OCI-LY7 (cell line): ENCODE measurements around the gene DDX5. TPM values are rescaled to one million over a fixed set of nuclear protein-coding genes. Genes with fewer than 3 reads are reported as not detected.

Experiments
- BruUV-seq: library from RNA; stranded (reverse); fragments of 400-500 nt; replicated peaks from 2 replicates; lab custom pipeline; 2021; lab: Mats Ljungman, UMichigan
- CTCF ChIA-PET: fragments of 300-600 bp; sonication (Branson Sonifier 250); formaldehyde crosslinking; loops from one replicate; lab custom pipeline; 2022; ENCODE audit warnings: antibody characterized with exemption; ENCODE audit not compliant: unreplicated experiment; lab: Charles Lee
- POLR2A ChIA-PET: fragments of 300-600 bp; sonication (Branson Sonifier 250); formaldehyde crosslinking; loops from one replicate; lab custom pipeline; 2022; ENCODE audit warnings: antibody characterized with exemption; lab: Charles Lee
- DNase-seq: peaks from one replicate; pipeline ENCODE4 v3.0.0-alpha.2; 2015; ENCODE audit warnings: low spot score
- H2AFZ ChIP-seq: fragments of 200-600 bp; sonication (generic), shearing (Covaris generic); 2 replicates; pipeline ENCODE4 v1.6.1; 2014; ENCODE audit warnings: mild to moderate bottlenecking, antibody characterized with exemption, low read length, moderate library complexity
- H3K27ac ChIP-seq: fragments of 200-600 bp; sonication (generic); 2 replicates; pipeline ENCODE4 v1.5.1; 2014; ENCODE audit warnings: mixed run types, low read depth, mild to moderate bottlenecking, moderate library complexity, low read length, inconsistent platforms; ENCODE audit not compliant: poor library complexity, severe bottlenecking
- H3K36me3 ChIP-seq: fragments of 200-600 bp; sonication (generic); 2 replicates; pipeline ENCODE4 v1.6.1; 2014; ENCODE audit warnings: mild to moderate bottlenecking, antibody characterized with exemption, low read length, moderate library complexity, mixed read lengths; ENCODE audit not compliant: insufficient read depth
- H3K4me1 ChIP-seq: fragments of 200-600 bp; sonication (generic); 2 replicates; pipeline ENCODE4 v1.5.1; 2014; ENCODE audit warnings: mild to moderate bottlenecking, low read length; ENCODE audit not compliant: insufficient read depth, poor library complexity, severe bottlenecking
- H3K4me2 ChIP-seq: fragments of 200-600 bp; sonication (generic); 2 replicates; pipeline ENCODE4 v1.6.1; 2014; ENCODE audit warnings: mild to moderate bottlenecking, low read length
- H3K4me3 ChIP-seq: fragments of 200-600 bp; sonication (generic); 2 replicates; pipeline ENCODE4 v1.5.1; 2014; ENCODE audit warnings: mild to moderate bottlenecking, low read depth, low read length; ENCODE audit not compliant: poor library complexity, severe bottlenecking
- H3K79me2 ChIP-seq: fragments of 200-600 bp; sonication (generic); 2 replicates; pipeline ENCODE4 v1.6.1; 2016; ENCODE audit warnings: low read depth, mild to moderate bottlenecking, low read length, moderate library complexity, mixed read lengths; ENCODE audit not compliant: insufficient read depth
- H3K9me2 ChIP-seq: fragments of 200-600 bp; sonication (generic); 2 replicates; pipeline ENCODE4 v1.6.1; 2016; ENCODE audit warnings: mild to moderate bottlenecking, low read length, mixed read lengths; ENCODE audit not compliant: insufficient read depth
- H3K9me3 ChIP-seq: fragments of 200-600 bp; sonication (generic); 2 replicates; pipeline ENCODE4 v1.6.1; 2014; ENCODE audit warnings: mild to moderate bottlenecking, mixed run types, low read length, mixed read lengths
- H4K20me1 ChIP-seq: fragments of 200-600 bp; sonication (generic); 2 replicates; pipeline ENCODE4 v1.6.1; 2014; ENCODE audit warnings: mild to moderate bottlenecking, antibody characterized with exemption, low read length, moderate library complexity, mixed read lengths; ENCODE audit not compliant: insufficient read depth
- EZH2phosphoT487 ChIP-seq: fragments of 200-600 bp; sonication (generic); IDR thresholded peaks from 2 replicates; pipeline ENCODE4 v1.6.1; 2018; ENCODE audit warnings: low read depth, borderline replicate concordance, mild to moderate bottlenecking, mixed run types, antibody characterized with exemption, low read length, moderate library complexity, mixed read lengths
- intact Hi-C: fragments of 100-400 bp; cut with micrococcal nuclease; formaldehyde crosslinking; loops from one replicate; pipeline ENCODE4 v1.10.0; 2022; ENCODE audit not compliant: unreplicated experiment
- total RNA-seq, 2 experiments: library from RNA; depleted of rRNA in 1 of 2; stranded (reverse); fragments of >200 nt in 1 of 2; shearing (Covaris generic) in 1 of 2; gene quantifications; 2 replicates each; pipeline ENCODE4 v1.2.3, GENCODE V29; 2014 to 2022
- TF ChIP-seq, protein P1 (sequence below): fragments of 200-600 bp; sonication (generic); conservative IDR thresholded peaks from 2 replicates; pipeline ENCODE4 v1.5.1; 2014; ENCODE audit warnings: mild to moderate bottlenecking, antibody characterized with exemption, low read length, moderate library complexity, mixed read lengths

Gene DDX5
- total RNA-seq, 2 experiments from 2014 or later = 362 to 815 TPM

GRCh38 chr17:64527914-64528313, 21.8 kb upstream of the DDX5 start:
- Histone ChIP-seq H3K79me2 (no peaks in the 10 kb centered on the region), H3K9me2 (no peaks in the 10 kb centered on the region), H2AFZ (no peak overlapping the region), H3K9me3 (no peaks in the 10 kb centered on the region), H3K4me3 (no peak overlapping the region), H3K4me1 (no peaks in the 10 kb centered on the region), H3K27ac (no peak overlapping the region), H3K36me3 (peaks cover 100% of the 10 kb centered on the region), H4K20me1 (no peaks in the 10 kb centered on the region), H3K4me2 (no peak overlapping the region)
- TF ChIP-seq, protein P1, sequence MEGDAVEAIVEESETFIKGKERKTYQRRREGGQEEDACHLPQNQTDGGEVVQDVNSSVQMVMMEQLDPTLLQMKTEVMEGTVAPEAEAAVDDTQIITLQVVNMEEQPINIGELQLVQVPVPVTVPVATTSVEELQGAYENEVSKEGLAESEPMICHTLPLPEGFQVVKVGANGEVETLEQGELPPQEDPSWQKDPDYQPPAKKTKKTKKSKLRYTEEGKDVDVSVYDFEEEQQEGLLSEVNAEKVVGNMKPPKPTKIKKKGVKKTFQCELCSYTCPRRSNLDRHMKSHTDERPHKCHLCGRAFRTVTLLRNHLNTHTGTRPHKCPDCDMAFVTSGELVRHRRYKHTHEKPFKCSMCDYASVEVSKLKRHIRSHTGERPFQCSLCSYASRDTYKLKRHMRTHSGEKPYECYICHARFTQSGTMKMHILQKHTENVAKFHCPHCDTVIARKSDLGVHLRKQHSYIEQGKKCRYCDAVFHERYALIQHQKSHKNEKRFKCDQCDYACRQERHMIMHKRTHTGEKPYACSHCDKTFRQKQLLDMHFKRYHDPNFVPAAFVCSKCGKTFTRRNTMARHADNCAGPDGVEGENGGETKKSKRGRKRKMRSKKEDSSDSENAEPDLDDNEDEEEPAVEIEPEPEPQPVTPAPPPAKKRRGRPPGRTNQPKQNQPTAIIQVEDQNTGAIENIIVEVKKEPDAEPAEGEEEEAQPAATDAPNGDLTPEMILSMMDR = no peak
- no peak for TF ChIP-seq EZH2phosphoT487
- POLR2A ChIA-PET = no interaction called here
- no peak for DNase-seq
- CTCF ChIA-PET = no interaction called here
- no TSS peak for BruUV-seq
- intact Hi-C loops = no loop called here

DNA sequence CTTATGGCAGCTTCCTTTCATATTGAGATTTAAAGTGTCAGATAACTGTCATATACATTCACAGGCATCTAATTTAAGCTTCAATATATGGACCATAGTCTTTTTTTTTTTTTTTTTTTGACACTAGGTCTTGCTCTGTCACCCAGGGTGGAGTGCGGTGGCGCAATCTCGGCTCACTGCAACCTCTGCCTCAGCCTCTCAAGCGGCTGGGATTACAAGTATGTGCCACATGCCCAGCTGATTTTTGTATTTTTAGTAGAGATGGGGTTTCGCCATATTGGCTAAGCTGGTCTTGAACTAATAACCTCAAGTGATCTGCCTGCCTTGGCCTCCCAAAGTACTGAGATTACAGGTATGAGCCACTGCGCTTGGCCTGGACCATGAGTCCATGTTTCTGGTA, 14.3 kb upstream of the DDX5 start:
- TF ChIP-seq, protein P1 = no peak
- no peak for TF ChIP-seq EZH2phosphoT487
- Histone ChIP-seq H4K20me1 (no peaks in the 10 kb centered on the region), H3K36me3 (peaks cover 100% of the 10 kb centered on the region), H3K9me3 (no peaks in the 10 kb centered on the region), H3K79me2 (no peaks in the 10 kb centered on the region), H3K27ac (no peak overlapping the region), H2AFZ (no peak overlapping the region), H3K4me1 (no peaks in the 10 kb centered on the region), H3K9me2 (no peaks in the 10 kb centered on the region), H3K4me2 (no peak overlapping the region), H3K4me3 (no peak overlapping the region)
- ChIA-PET POLR2A (interaction anchor here (0.7 to 0.8 kb wide), 2 partner anchors 24 to 73 kb away, joined by 3 read pairs; partner anchors contain the start of gene POLG2), CTCF (interaction anchor here (0.6 kb wide), 1 partner anchor 15 kb away, joined by 4 read pairs; no protein-coding TSS in a partner anchor)
- DNase-seq = no peak
- intact Hi-C loops = no loop called here
- BruUV-seq = no TSS peak

DNA sequence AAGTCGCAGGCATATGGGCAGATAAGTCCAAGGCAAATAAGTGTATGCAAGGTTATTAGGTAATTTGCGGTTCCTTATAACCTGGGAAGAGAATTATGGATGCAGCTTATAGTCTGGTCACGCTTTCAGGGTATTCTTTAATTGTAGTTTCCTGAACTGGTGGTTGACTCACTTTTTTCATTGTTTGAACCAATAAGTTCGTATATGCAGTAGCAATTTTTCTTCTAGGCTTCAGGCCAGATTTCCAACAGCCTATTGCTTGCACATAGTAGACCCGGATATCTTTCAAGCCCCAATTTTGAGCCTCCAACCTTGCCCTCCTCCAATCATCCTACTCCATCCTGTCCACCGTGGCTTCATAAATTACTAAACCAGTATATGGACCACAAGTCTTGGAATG, 13.5 kb upstream of the DDX5 start:
- TF ChIP-seq, protein P1 = no peak
- no peak for TF ChIP-seq EZH2phosphoT487
- Histone ChIP-seq H3K79me2 (peaks cover 1% of the 10 kb centered on the region; the same call in 1 of the 2 replicates), H3K4me1 (no peaks in the 10 kb centered on the region), H3K27ac (no peak overlapping the region), H3K4me2 (no peak overlapping the region), H3K36me3 (peaks cover 100% of the 10 kb centered on the region), H3K9me2 (no peaks in the 10 kb centered on the region), H2AFZ (no peak overlapping the region), H4K20me1 (no peaks in the 10 kb centered on the region), H3K4me3 (no peak overlapping the region), H3K9me3 (no peaks in the 10 kb centered on the region)
- intact Hi-C loops = no loop called here
- ChIA-PET POLR2A (interaction anchor here (0.6 to 0.8 kb wide), 3 partner anchors 23 to 73 kb away, joined by 3 read pairs; partner anchors contain the start of gene POLG2), CTCF (interaction anchor here (0.6 kb wide), 1 partner anchor 16 kb away, joined by 4 read pairs; no protein-coding TSS in a partner anchor)
- BruUV-seq = no TSS peak
- no peak for DNase-seq
